HEK293 (cell line): ENCODE results near the gene ZNF480.

Experiments
- BCL11B ChIP-seq: fragments of 450-650 bp; formaldehyde crosslinking; IDR thresholded peaks from 2 replicates; pipeline ENCODE4 v1.5.1; 2016; ENCODE audit warnings: low read depth, missing biosample characterization, missing genetic modification characterization
- GLI4 ChIP-seq: fragments of 450-650 bp; formaldehyde crosslinking; IDR thresholded peaks from 2 replicates; pipeline ENCODE4 v1.5.1; 2016; ENCODE audit warnings: missing biosample characterization, missing genetic modification characterization
- IKZF3 ChIP-seq: fragments of 450-650 bp; IDR thresholded peaks from 2 replicates; pipeline ENCODE4 v1.5.0; 2018; ENCODE audit warnings: missing biosample characterization, mild to moderate bottlenecking, missing genetic modification characterization, moderate library complexity
- KLF16 ChIP-seq: fragments of 450-650 bp; formaldehyde crosslinking; IDR thresholded peaks from 2 replicates; pipeline ENCODE4 v1.5.1; 2017; ENCODE audit warnings: missing biosample characterization, missing genetic modification characterization
- KLF8 ChIP-seq: fragments of 450-650 bp; formaldehyde crosslinking; IDR thresholded peaks from 2 replicates; pipeline ENCODE4 v1.5.1; 2016; ENCODE audit warnings: missing biosample characterization, missing genetic modification characterization
- MYNN ChIP-seq: fragments of 450-650 bp; formaldehyde crosslinking; IDR thresholded peaks from 2 replicates; pipeline ENCODE4 v1.5.1; 2016; ENCODE audit warnings: missing biosample characterization, missing genetic modification characterization, borderline replicate concordance
- MZF1 ChIP-seq: fragments of 450-650 bp; formaldehyde crosslinking; IDR thresholded peaks from 2 replicates; pipeline ENCODE4 v1.5.1; 2017; ENCODE audit warnings: missing biosample characterization, missing genetic modification characterization, borderline replicate concordance
- PBX3 ChIP-seq: sonication (generic); formaldehyde crosslinking; IDR thresholded peaks from 2 replicates; pipeline ENCODE4 v1.8.1; 2022; ENCODE audit warnings: mild to moderate bottlenecking, moderate library complexity, missing genetic modification reagents
- TSHZ1 ChIP-seq: fragments of 450-650 bp; formaldehyde crosslinking; IDR thresholded peaks from 2 replicates; pipeline ENCODE4 v1.5.1; 2016; ENCODE audit warnings: missing biosample characterization, missing genetic modification characterization, borderline replicate concordance
- ZBTB1 ChIP-seq: fragments of 450-650 bp; formaldehyde crosslinking; IDR thresholded peaks from 2 replicates; pipeline ENCODE4 v1.5.1; 2016; ENCODE audit warnings: missing biosample characterization, missing genetic modification characterization
- ZBTB44 ChIP-seq: fragments of 450-650 bp; IDR thresholded peaks from 2 replicates; pipeline ENCODE4 v1.5.1; 2018; ENCODE audit warnings: missing biosample characterization, mild to moderate bottlenecking, missing genetic modification characterization
- ZFHX2 ChIP-seq: fragments of 450-650 bp; formaldehyde crosslinking; conservative IDR thresholded peaks from 2 replicates; pipeline ENCODE4 v1.5.1; 2016; ENCODE audit warnings: missing biosample characterization, missing genetic modification characterization
- ZNF10 ChIP-seq: fragments of 450-650 bp; formaldehyde crosslinking; IDR thresholded peaks from 2 replicates; pipeline ENCODE4 v1.5.1; 2017; ENCODE audit warnings: missing biosample characterization, missing genetic modification characterization
- ZNF112 ChIP-seq: fragments of 450-650 bp; formaldehyde crosslinking; IDR thresholded peaks from 2 replicates; pipeline ENCODE4 v1.5.0; 2017; ENCODE audit warnings: missing biosample characterization, missing genetic modification characterization
- ZNF140 ChIP-seq: fragments of 450-650 bp; formaldehyde crosslinking; IDR thresholded peaks from 2 replicates; pipeline ENCODE4 v1.5.1; 2016; ENCODE audit warnings: missing biosample characterization, missing genetic modification characterization
- ZNF2 ChIP-seq: fragments of 450-650 bp; formaldehyde crosslinking; IDR thresholded peaks from 2 replicates; pipeline ENCODE4 v1.5.1; 2016; ENCODE audit warnings: missing biosample characterization, missing genetic modification characterization
- ZNF24 ChIP-seq: fragments of 450-650 bp; formaldehyde crosslinking; IDR thresholded peaks from 2 replicates; pipeline ENCODE4 v1.5.1; 2016; ENCODE audit warnings: missing biosample characterization, missing genetic modification characterization
- ZNF280C ChIP-seq: fragments of 450-650 bp; formaldehyde crosslinking; IDR thresholded peaks from 2 replicates; pipeline ENCODE4 v1.5.1; 2016; ENCODE audit warnings: missing biosample characterization, missing genetic modification characterization
- ZNF324 ChIP-seq: fragments of 450-650 bp; formaldehyde crosslinking; IDR thresholded peaks from 2 replicates; pipeline ENCODE4 v1.5.1; 2016; ENCODE audit warnings: missing biosample characterization, missing genetic modification characterization
- ZNF362 ChIP-seq: fragments of 450-650 bp; formaldehyde crosslinking; IDR thresholded peaks from 2 replicates; pipeline ENCODE4 v1.5.1; 2016; ENCODE audit warnings: missing biosample characterization, missing genetic modification characterization
- ZNF37A ChIP-seq: fragments of 450-650 bp; IDR thresholded peaks from 2 replicates; pipeline ENCODE4 v1.5.1; 2018; ENCODE audit warnings: missing biosample characterization, missing genetic modification characterization
- ZNF394 ChIP-seq: fragments of 450-650 bp; formaldehyde crosslinking; IDR thresholded peaks from 2 replicates; pipeline ENCODE4 v1.5.1; 2016; ENCODE audit warnings: missing biosample characterization, missing genetic modification characterization, mild to moderate bottlenecking, moderate library complexity, borderline replicate concordance
- ZNF514 ChIP-seq: fragments of 450-650 bp; formaldehyde crosslinking; IDR thresholded peaks from 2 replicates; pipeline ENCODE4 v1.5.1; 2016; ENCODE audit warnings: missing biosample characterization, missing genetic modification characterization
- ZNF548 ChIP-seq: fragments of 450-650 bp; formaldehyde crosslinking; IDR thresholded peaks from 2 replicates; pipeline ENCODE4 v1.5.1; 2016; ENCODE audit warnings: missing biosample characterization, missing genetic modification characterization
- ZNF654 ChIP-seq: fragments of 450-650 bp; formaldehyde crosslinking; IDR thresholded peaks from 2 replicates; pipeline ENCODE4 v1.5.1; 2016; ENCODE audit warnings: low read depth, missing biosample characterization, missing genetic modification characterization
- ZNF707 ChIP-seq: fragments of 450-650 bp; formaldehyde crosslinking; IDR thresholded peaks from 2 replicates; pipeline ENCODE4 v1.5.1; 2016; ENCODE audit warnings: missing biosample characterization, missing genetic modification characterization
- ZNF76 ChIP-seq: fragments of 450-650 bp; formaldehyde crosslinking; IDR thresholded peaks from 2 replicates; pipeline ENCODE4; 2016; ENCODE audit warnings: low read depth, missing biosample characterization, missing genetic modification characterization, borderline replicate concordance
- ZSCAN4 ChIP-seq: fragments of 450-650 bp; formaldehyde crosslinking; IDR thresholded peaks from 2 replicates; pipeline ENCODE4 v1.5.1; 2017; ENCODE audit warnings: missing biosample characterization, missing genetic modification characterization

The ZNF480 gene

GRCh38 chr19:52269338-52270261 lies 27.4 kb upstream of the ZNF480 start, which contains the start of gene ZNF766 (continued):
- TF ChIP-seq ZNF2 (no peak), ZNF280C (tag by site-specific recombination) (no peak), ZBTB1 (tag by site-specific recombination) (no peak), ZNF362 (tag by site-specific recombination) (no peak), IKZF3 (tag by site-specific recombination) (peak; percentile 78), ZNF324 (tag by site-specific recombination) (peak; percentile 32; the same call in 1 of the 2 replicates), ZFHX2 (tag by site-specific recombination) (no peak; the same call in 1 of the 2 replicates), ZNF10 (no peak), TSHZ1 (tag by site-specific recombination) (no peak), BCL11B (no peak), ZNF707 (no peak), KLF16 (tag by site-specific recombination) (peak; percentile 42; the same call in 1 of the 2 replicates), ZNF514 (tag by site-specific recombination) (no peak), MYNN (tag by site-specific recombination) (no peak), ZNF140 (no peak), ZNF548 (tag by site-specific recombination) (no peak), ZNF76 (tag by site-specific recombination) (peak; percentile 33; the same call in 1 of the 2 replicates), ZBTB44 (tag by site-specific recombination) (no peak), ZNF112 (tag by site-specific recombination) (no peak), KLF8 (tag by site-specific recombination) (peak; percentile 94), ZSCAN4 (tag by site-specific recombination) (no peak), ZNF24 (tag by site-specific recombination) (peak; percentile 77), PBX3 (CRISPR knock-in tag) (peak; percentile 23; the same call in 1 of the 2 replicates), ZNF654 (tag by site-specific recombination) (no peak), ZNF394 (tag by site-specific recombination) (no peak), ZNF37A (tag by site-specific recombination) (no peak), MZF1 (tag by site-specific recombination) (no peak), GLI4 (tag by site-specific recombination) (no peak)
